ENCODE data around the gene DNAJC17. TPM values are rescaled to one million over a fixed set of nuclear protein-coding genes. Genes with fewer than 3 reads are reported as not detected.
A peak's percentile ranks its signal among the peaks of the same experiment; 100 is the strongest.

DNAJC17 gene
- total RNA-seq, 3 donors from 2014 or later = 49.1 to 62.1 (median 49.9) TPM

GRCh38 chr15:40790718-40791117 lies 16.6 kb downstream of the DNAJC17 start:
- H3K4me1 Mint-ChIP-seq (ENCODE audit: low read depth) = peaks cover 35% of the 10 kb centered on the region
- DNase-seq = no peak

DNA sequence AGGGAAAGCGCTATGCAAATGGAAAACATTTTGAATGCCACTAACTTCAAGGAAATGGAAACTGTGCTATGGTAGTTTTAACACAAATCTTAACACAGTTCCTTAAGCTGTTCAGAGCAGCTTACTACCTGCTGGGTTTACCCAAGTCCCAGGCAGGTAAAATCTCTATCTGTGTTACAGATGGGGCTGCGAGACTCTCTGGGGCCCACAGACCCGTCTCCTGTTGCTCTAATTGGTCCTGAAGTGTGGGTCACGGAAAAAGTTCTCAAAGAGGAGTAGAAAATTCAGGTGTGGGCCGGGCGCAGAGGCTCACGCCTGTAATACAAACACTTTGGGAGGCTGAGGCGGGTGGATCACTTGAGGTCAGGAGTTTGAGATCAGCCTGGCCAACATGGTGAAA lies 17.3 kb downstream of the DNAJC17 start:
- H3K27me3 Mint-ChIP-seq (ENCODE audit: low read depth) = no peaks in the 10 kb centered on the region

More at GRCh38 chr15:40790718-40791117, 16.6 kb downstream of the DNAJC17 start:
- Mint-ChIP-seq H3K4me3 (no peak overlapping the region), H3K36me3 (ENCODE audit: insufficient read depth) (peaks cover 8% of the 10 kb centered on the region), H3K9me3 (no peaks in the 10 kb centered on the region), H3K27me3 (ENCODE audit: low read depth) (no peaks in the 10 kb centered on the region)
- no peak for ATAC-seq

GRCh38 chr15:40789119-40789518 lies 18.2 kb downstream of the DNAJC17 start:
- DNase-seq (no peak), ATAC-seq (no peak)
- no peaks in the 10 kb centered on the region for H3K27me3 Mint-ChIP-seq (ENCODE audit: low read depth)
- no peaks in the 10 kb centered on the region for H3K9me3 Mint-ChIP-seq
- H3K4me1 Mint-ChIP-seq (ENCODE audit: low read depth) = peaks cover 36% of the 10 kb centered on the region
- H3K4me3 Mint-ChIP-seq = no peak overlapping the region
- H3K36me3 Mint-ChIP-seq (ENCODE audit: insufficient read depth) = peaks cover 8% of the 10 kb centered on the region

More for the DNA sequence above, 17.3 kb downstream of the DNAJC17 start:
- no peaks in the 10 kb centered on the region for H3K9me3 Mint-ChIP-seq
- H3K4me3 Mint-ChIP-seq = no peak overlapping the region
- peaks cover 8% of the 10 kb centered on the region for H3K36me3 Mint-ChIP-seq (ENCODE audit: insufficient read depth)
- DNase-seq = no peak
- peaks cover 36% of the 10 kb centered on the region for H3K4me1 Mint-ChIP-seq (ENCODE audit: low read depth)
- ATAC-seq = no peak

GRCh38 chr15:40787991-40788390 lies 19.3 kb downstream of the DNAJC17 start:
- Mint-ChIP-seq H3K36me3 (ENCODE audit: insufficient read depth) (peaks cover 5% of the 10 kb centered on the region), H3K4me1 (ENCODE audit: low read depth) (peaks cover 27% of the 10 kb centered on the region), H3K4me3 (no peak overlapping the region), H3K9me3 (no peaks in the 10 kb centered on the region), H3K27me3 (ENCODE audit: low read depth) (no peaks in the 10 kb centered on the region)
- no peak for DNase-seq
- peak in 1 of 2 donors; percentile 6 for ATAC-seq

GRCh38 chr15:40787344-40787841 lies 19.9 kb downstream of the DNAJC17 start:
- H3K9me3 Mint-ChIP-seq = no peaks in the 10 kb centered on the region
- ATAC-seq (peak; percentile 88 to 91), DNase-seq (peak; percentile 68)
- H3K36me3 Mint-ChIP-seq (ENCODE audit: insufficient read depth) = peaks cover 5% of the 10 kb centered on the region
- H3K27me3 Mint-ChIP-seq (ENCODE audit: low read depth) = no peaks in the 10 kb centered on the region
- peaks cover 28% of the 10 kb centered on the region for H3K4me1 Mint-ChIP-seq (ENCODE audit: low read depth)
- peak overlapping the region; percentile 16 for H3K4me3 Mint-ChIP-seq

GRCh38 chr15:40785814-40786213 lies 21.5 kb downstream of the DNAJC17 start:
- no peaks in the 10 kb centered on the region for H3K27me3 Mint-ChIP-seq (ENCODE audit: low read depth)
- no peak for ATAC-seq
- H3K9me3 Mint-ChIP-seq = no peaks in the 10 kb centered on the region
- H3K36me3 Mint-ChIP-seq (ENCODE audit: insufficient read depth) = no peaks in the 10 kb centered on the region
- H3K4me1 Mint-ChIP-seq (ENCODE audit: low read depth) = peaks cover 29% of the 10 kb centered on the region
- no peak for DNase-seq
- no peak overlapping the region for H3K4me3 Mint-ChIP-seq

DNA sequence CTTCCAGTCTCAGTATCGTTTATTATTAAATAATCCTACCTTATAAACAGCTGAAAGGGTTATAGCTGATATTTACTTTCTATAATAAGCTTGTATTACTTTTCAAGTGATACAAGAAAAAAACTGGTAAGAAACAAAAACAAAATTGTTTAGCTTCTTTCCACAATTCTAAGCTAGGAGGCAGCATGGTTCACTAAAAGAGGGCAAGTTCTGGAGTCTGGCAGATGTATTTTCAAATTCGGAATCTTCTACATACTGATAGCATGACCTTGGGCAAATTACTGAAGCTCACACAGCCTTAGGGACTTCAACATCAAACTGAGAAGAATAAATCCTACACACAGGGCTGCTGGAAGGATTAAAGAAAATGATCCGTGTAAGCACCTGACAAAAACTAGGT lies 22.1 kb downstream of the DNAJC17 start:
- Mint-ChIP-seq H3K36me3 (ENCODE audit: insufficient read depth) (peaks cover 1% of the 10 kb centered on the region), H3K4me3 (no peak overlapping the region), H3K4me1 (ENCODE audit: low read depth) (peaks cover 29% of the 10 kb centered on the region), H3K27me3 (ENCODE audit: low read depth) (no peaks in the 10 kb centered on the region), H3K9me3 (no peaks in the 10 kb centered on the region)
- DNase-seq (no peak), ATAC-seq (no peak)

GRCh38 chr15:40782609-40783227 lies 24.6 kb downstream of the DNAJC17 start:
- H3K4me3 Mint-ChIP-seq = no peak overlapping the region

GRCh38 chr15:40776537-40777141 lies 30.6 kb downstream of the DNAJC17 start:
- peak; percentile 66 to 81 for ATAC-seq
- Mint-ChIP-seq H3K9me3 (no peaks in the 10 kb centered on the region), H3K4me3 (no peak overlapping the region), H3K4me1 (ENCODE audit: low read depth) (peaks cover 6% of the 10 kb centered on the region), H3K27me3 (ENCODE audit: low read depth) (no peaks in the 10 kb centered on the region), H3K36me3 (ENCODE audit: insufficient read depth) (peaks cover 17% of the 10 kb centered on the region)
- peak; percentile 27 for DNase-seq

More at GRCh38 chr15:40782609-40783227, 24.6 kb downstream of the DNAJC17 start:
- Mint-ChIP-seq H3K4me1 (ENCODE audit: low read depth) (peaks cover 17% of the 10 kb centered on the region), H3K9me3 (no peaks in the 10 kb centered on the region), H3K36me3 (ENCODE audit: insufficient read depth) (peaks cover 8% of the 10 kb centered on the region), H3K27me3 (ENCODE audit: low read depth) (no peaks in the 10 kb centered on the region)
- DNase-seq = peak; percentile 79
- ATAC-seq = peak; percentile 85 to 91

- Mint-ChIP-seq H3K4me3 (no peak overlapping the region), H3K36me3 (ENCODE audit: insufficient read depth) (peaks cover 17% of the 10 kb centered on the region), H3K9me3 (no peaks in the 10 kb centered on the region), H3K27me3 (ENCODE audit: low read depth) (no peaks in the 10 kb centered on the region), H3K4me1 (ENCODE audit: low read depth) (peaks cover 6% of the 10 kb centered on the region)
- ATAC-seq (no peak), DNase-seq (no peak)
These were observed 31.3 kb downstream of the DNAJC17 start for GRCh38 chr15:40775740-40776536.

DNA sequence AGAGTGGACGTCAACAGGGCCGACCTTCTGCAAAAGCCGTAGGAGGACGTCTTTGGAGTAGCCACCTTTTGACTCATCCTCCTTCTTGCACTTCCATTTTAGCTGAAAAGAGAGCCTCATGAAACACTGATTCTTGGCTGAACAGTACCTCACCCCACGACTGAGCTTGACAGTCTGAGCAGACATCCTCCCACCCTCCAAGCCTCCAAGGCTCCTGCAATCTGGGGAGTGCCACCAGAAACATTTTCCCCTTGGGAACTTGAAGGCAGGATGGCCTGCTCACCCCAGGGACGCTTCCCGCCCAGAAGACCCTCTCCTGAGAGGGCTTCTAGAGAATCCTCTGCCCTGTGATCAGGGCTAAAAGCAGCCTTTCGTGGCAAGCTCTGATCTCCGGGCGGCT lies 32.3 kb downstream of the DNAJC17 start:
- H3K36me3 Mint-ChIP-seq (ENCODE audit: insufficient read depth) = peaks cover 16% of the 10 kb centered on the region
- H3K4me3 Mint-ChIP-seq = no peak overlapping the region
- ATAC-seq (no peak), DNase-seq (no peak)
- no peaks in the 10 kb centered on the region for H3K27me3 Mint-ChIP-seq (ENCODE audit: low read depth)
- peaks cover 10% of the 10 kb centered on the region for H3K4me1 Mint-ChIP-seq (ENCODE audit: low read depth)
- H3K9me3 Mint-ChIP-seq = no peaks in the 10 kb centered on the region

DNA sequence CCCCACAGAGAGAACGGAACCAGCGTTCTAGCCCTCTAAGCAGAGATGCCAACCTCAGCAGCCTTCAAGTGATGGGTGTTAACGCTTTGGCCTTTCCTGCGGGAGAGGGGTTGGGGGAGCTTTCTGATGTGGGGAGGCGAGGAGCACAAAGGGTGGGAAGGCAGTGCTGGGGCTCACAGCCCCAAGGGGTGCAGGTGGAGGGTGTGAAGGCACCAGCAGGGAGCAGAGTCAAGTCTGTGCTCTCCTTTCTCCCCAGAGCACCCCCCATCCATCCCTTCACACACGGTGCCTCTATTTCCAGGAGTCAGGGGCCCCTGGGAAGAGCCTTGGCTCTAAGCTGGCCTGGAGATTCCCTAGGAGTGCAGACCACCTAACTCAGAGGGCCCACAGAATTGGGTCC lies 33.4 kb downstream of the DNAJC17 start:
- Mint-ChIP-seq H3K4me1 (ENCODE audit: low read depth) (peaks cover 21% of the 10 kb centered on the region), H3K4me3 (no peak overlapping the region), H3K27me3 (ENCODE audit: low read depth) (no peaks in the 10 kb centered on the region), H3K9me3 (no peaks in the 10 kb centered on the region), H3K36me3 (ENCODE audit: insufficient read depth) (peaks cover 10% of the 10 kb centered on the region)
- no peak for DNase-seq
- no peak for ATAC-seq

GRCh38 chr15:40773496-40773895 lies 33.8 kb downstream of the DNAJC17 start:
- no peak for ATAC-seq
- DNase-seq = no peak
- peaks cover 25% of the 10 kb centered on the region for H3K4me1 Mint-ChIP-seq (ENCODE audit: low read depth)
- H3K4me3 Mint-ChIP-seq = no peak overlapping the region
- H3K36me3 Mint-ChIP-seq (ENCODE audit: insufficient read depth) = peaks cover 9% of the 10 kb centered on the region
- H3K27me3 Mint-ChIP-seq (ENCODE audit: low read depth) = no peaks in the 10 kb centered on the region
- no peaks in the 10 kb centered on the region for H3K9me3 Mint-ChIP-seq

DNA sequence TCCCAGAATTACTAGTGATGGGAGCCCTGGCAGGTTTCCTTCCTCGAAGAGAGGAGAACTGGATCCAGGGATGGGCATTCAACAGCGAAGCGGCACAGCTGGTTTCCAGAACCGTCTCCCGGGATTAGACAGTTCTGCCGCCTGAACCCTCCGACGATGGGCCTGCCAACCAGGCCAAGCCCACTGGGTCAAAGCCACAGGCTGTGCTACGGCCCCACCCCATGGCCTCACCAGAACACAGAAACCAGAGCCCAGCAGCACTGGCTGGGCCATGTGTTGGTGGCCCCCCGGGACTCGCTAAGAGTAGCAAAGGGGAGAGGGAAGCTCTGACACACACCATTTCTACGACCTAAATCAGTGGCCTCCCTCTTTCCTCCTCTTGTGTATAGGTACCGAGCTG lies 35.3 kb downstream of the DNAJC17 start:
- Mint-ChIP-seq H3K9me3 (no peaks in the 10 kb centered on the region), H3K4me1 (ENCODE audit: low read depth) (peaks cover 29% of the 10 kb centered on the region), H3K27me3 (ENCODE audit: low read depth) (no peaks in the 10 kb centered on the region), H3K36me3 (ENCODE audit: insufficient read depth) (peaks cover 9% of the 10 kb centered on the region), H3K4me3 (no peak overlapping the region)
- ATAC-seq = no peak
- no peak for DNase-seq
